Body of pancreas (tissue), 4 donors: Measurements from ENCODE around the gene COQ10B. TPM values are rescaled to one million over a fixed set of nuclear protein-coding genes. Genes with fewer than 3 reads are reported as not detected.

Experiments used
- ATAC-seq: fragments of 150-250 bp; one replicate; pipeline ENCODE4 v1.9.1; 2016
- DNase-seq, 4 donors: peaks; one replicate each; pipeline ENCODE4 v3.0.0-alpha.2; 2019
- H3K27ac ChIP-seq, 4 donors: fragments of 200-600 bp; sonication (generic); 1 replicate in 3 of 4; 2 replicates in 1 of 4; pipeline versions ENCODE4 v1.5.1 to v1.6.1; 2016 to 2019; ENCODE audit warnings: mild to moderate bottlenecking in 1 of 4, mixed read lengths in 1 of 4, moderate library complexity in 1 of 4
- H3K27me3 ChIP-seq, 2 donors: fragments of 200-600 bp; sonication (generic); one replicate each; pipeline ENCODE4 v1.6.0; 2016; ENCODE audit warnings: mild to moderate bottlenecking in 1 of 2
- H3K36me3 ChIP-seq, 2 donors: fragments of 200-600 bp; sonication (generic); replicated peaks in 1 of 2; 2 replicates each; pipeline ENCODE4 v1.5.1; 2016; ENCODE audit warnings: low read depth in 2 of 2; ENCODE audit not compliant: insufficient read depth in 1 of 2
- H3K4me1 ChIP-seq: fragments of 200-600 bp; sonication (generic); one replicate; pipeline ENCODE4 v1.6.0; 2016
- H3K4me3 ChIP-seq, 2 donors: fragments of 200-600 bp; sonication (generic); 1 replicate in 1 of 2; 2 replicates in 1 of 2; pipeline ENCODE4 v1.5.1; 2016 to 2019
- H3K9me3 ChIP-seq, 3 donors: fragments of 200-600 bp; sonication (generic); 1 replicate in 2 of 3; 2 replicates in 1 of 3; pipeline ENCODE4 v1.5.1; 2016
- CTCF ChIP-seq, 7 experiments: fragments of 450-650 bp in 4 of 7; fragments of 200-600 bp in 3 of 7; sonication (generic) in 3 of 7; IDR thresholded peaks; one replicate each; pipeline ENCODE4 v1.5.1; 2016 to 2019; ENCODE audit warnings: antibody characterized with exemption in 7 of 7
- POLR2A ChIP-seq, 3 donors: fragments of 450-650 bp; IDR thresholded peaks; one replicate each; pipeline ENCODE4 v1.6.1; 2016; ENCODE audit warnings: antibody characterized with exemption in 3 of 3, mild to moderate bottlenecking in 2 of 3
- WGBS, 2 donors: methylation state at CpG; one replicate each; pipeline ENCODE4 v1.1.5; 2017; 5-methylcytosine and 5-hydroxymethylcytosine counted together
- intact Hi-C: fragments of 100-400 bp; cut with DNase I; formaldehyde crosslinking; loops from one replicate; pipeline ENCODE4 v1.15.1; 2023
- total RNA-seq, 2 donors: library from RNA; depleted of rRNA; stranded (reverse); fragments of >200 nt; gene quantifications; one replicate each; pipeline ENCODE4 v1.1.0, GENCODE V29; 2016

COQ10B gene
- total RNA-seq, 2 donors from 2014 or later, result 5.3 to 9.6 TPM

- no peaks in the 10 kb centered on the region for H3K36me3 ChIP-seq
- DNase-seq (no peak), ATAC-seq (no peak)
- H3K27ac ChIP-seq, result no peak overlapping the region
- intact Hi-C loops, result no loop called here
- H3K9me3 ChIP-seq, result no peaks in the 10 kb centered on the region
- peaks cover 15% of the 10 kb centered on the region for H3K4me1 ChIP-seq
- WGBS, 2 donors, result 88 to 95% methylated on average over 5 of the region's 5 CpGs
- no peaks in the 10 kb centered on the region for H3K27me3 ChIP-seq
- TF ChIP-seq POLR2A (IDR thresholded peaks at IDR 0.05) (no peak), CTCF (IDR thresholded peaks at IDR 0.05) (no peak)
- H3K4me3 ChIP-seq, result no peak overlapping the region
Measured at GRCh38 chr2:197513915-197514314, 60.6 kb downstream of the COQ10B start.

GRCh38 chr2:197514754-197515153, 61.4 kb downstream of the COQ10B start:
- H3K36me3 ChIP-seq, result no peaks in the 10 kb centered on the region
- TF ChIP-seq CTCF (IDR thresholded peaks at IDR 0.05) (no peak), POLR2A (IDR thresholded peaks at IDR 0.05) (no peak)
- no peak overlapping the region for H3K4me3 ChIP-seq
- DNase-seq (no peak), ATAC-seq (no peak)
- H3K27me3 ChIP-seq, result no peaks in the 10 kb centered on the region
- H3K4me1 ChIP-seq, result peaks cover 15% of the 10 kb centered on the region
- WGBS, 2 donors, result 49 to 71% methylated on average over 3 of the region's 3 CpGs
- H3K9me3 ChIP-seq, result no peaks in the 10 kb centered on the region
- H3K27ac ChIP-seq, result peak overlapping the region; percentile 89 to 96 (median 92)
- intact Hi-C loops, result no loop called here

GRCh38 chr2:197515315-197515738, 62.0 kb downstream of the COQ10B start:
- no peak for TF ChIP-seq CTCF (IDR thresholded peaks at IDR 0.05)
- TF ChIP-seq POLR2A (IDR thresholded peaks at IDR 0.05), result no peak
- Histone ChIP-seq H3K36me3 (no peaks in the 10 kb centered on the region), H3K4me1 (peaks cover 15% of the 10 kb centered on the region), H3K9me3 (no peaks in the 10 kb centered on the region), H3K27ac (peak overlapping the region; percentile 89 to 96 (median 92)), H3K4me3 (peak overlapping the region in 1 of 2 donors; percentile 87), H3K27me3 (no peaks in the 10 kb centered on the region)
- WGBS, 2 donors, result 0% methylated on average over 11 to 16 of the region's 16 CpGs
- ATAC-seq (peak; percentile 0), DNase-seq (peak in 1 of 4 donors; percentile 20)
- intact Hi-C loops, result no loop called here

GRCh38 chr2:197515739-197516392, 62.5 kb downstream of the COQ10B start, which contains the start of gene MOB4:
MOB4 (plus strand) TSS chr2:197516066; CDS start chr2:197516087, 21 bp downstream.
- H3K9me3 ChIP-seq, result no peaks in the 10 kb centered on the region
- peak; percentile 96 to 97 (median 96) for DNase-seq
- H3K4me3 ChIP-seq, result peak within 1 kb of the TSS; percentile 74 to 87
- TF ChIP-seq CTCF (IDR thresholded peaks at IDR 0.05) (peak in 1 of 7 experiments; percentile 20), POLR2A (IDR thresholded peaks at IDR 0.05) (peak; percentile 92 to 95 (median 95))
- no peaks in the 10 kb centered on the region for H3K27me3 ChIP-seq
- intact Hi-C loops, result no loop called here
- 1% methylated on average over 60 of the region's 66 CpGs; no CpG with 5 or more reads in 1 of the 2 donors for WGBS, 2 donors
- peak; percentile 99 for ATAC-seq
- H3K27ac ChIP-seq, result peak within 1 kb of the TSS; percentile 89 to 96 (median 92)
- peaks cover 15% of the 10 kb centered on the region for H3K4me1 ChIP-seq
- no peaks in the 10 kb centered on the region for H3K36me3 ChIP-seq

- 0 to 1% methylated on average over 11 to 14 of the region's 17 CpGs for WGBS, 2 donors
- DNase-seq, result peak; percentile 31 to 49 (median 44)
- H3K4me3 ChIP-seq, result peak overlapping the region; percentile 74 to 87
- H3K27ac ChIP-seq, result peak overlapping the region; percentile 89 to 96 (median 92)
- no peak for ATAC-seq
- no peaks in the 10 kb centered on the region for H3K36me3 ChIP-seq
- peaks cover 15% of the 10 kb centered on the region for H3K4me1 ChIP-seq
- TF ChIP-seq POLR2A (IDR thresholded peaks at IDR 0.05), result no peak
- no peak for TF ChIP-seq CTCF (IDR thresholded peaks at IDR 0.05)
- intact Hi-C loops, result no loop called here
- no peaks in the 10 kb centered on the region for H3K27me3 ChIP-seq
- H3K9me3 ChIP-seq, result no peaks in the 10 kb centered on the region
Measured at GRCh38 chr2:197516393-197516761, 63.0 kb downstream of the COQ10B start.
